ENCODE measurements around the gene STAT6. TPM values are rescaled to one million over a fixed set of nuclear protein-coding genes. Genes with fewer than 3 reads are reported as not detected.

The STAT6 gene
- polyA plus RNA-seq, 2 of the 4 experiments (the other 2 are of a cell fraction) = 58.8 to 59.0 TPM

GRCh38 chr12:57158186-57158585, 47.0 kb upstream of the STAT6 start (continued):
- no peak for TF ChIP-seq KDM1A (IDR thresholded peaks at IDR 0.05; ENCODE audit: low read depth)
- no peak for TF ChIP-seq RFX5 (IDR thresholded peaks at IDR 0.05)
- TF ChIP-seq E2F6 (IDR thresholded peaks at IDR 0.05; ENCODE audit: borderline replicate concordance, low read depth) = no peak
- TF ChIP-seq CBX8 (IDR thresholded peaks at IDR 0.05) = no peak
- TF ChIP-seq ATOH8 (CRISPR knock-in tag; IDR thresholded peaks at IDR 0.05; ENCODE audit: low read depth) = no peak
- TF ChIP-seq GATA3 (IDR thresholded peaks at IDR 0.05; ENCODE audit: borderline replicate concordance) = no peak

- FAIRE-seq = no peak
- POLR2A ChIA-PET = no interaction called here
- H3K27ac ChIP-seq = no peak overlapping the region
Measured at GRCh38 chr12:57157588-57158173, 46.5 kb upstream of the STAT6 start.

GRCh38 chr12:57156701-57157403, 45.7 kb upstream of the STAT6 start:
- TF ChIP-seq CBX8 (IDR thresholded peaks at IDR 0.05) = no peak
- TF ChIP-seq NR3C1 (IDR thresholded peaks at IDR 0.05) = no peak
- no peak for TF ChIP-seq USF2 (IDR thresholded peaks at IDR 0.05)
- TF ChIP-seq RNF2 (IDR thresholded peaks at IDR 0.05; ENCODE audit: borderline replicate concordance, low read depth) = no peak
- no peak for TF ChIP-seq BCL3 (IDR thresholded peaks at IDR 0.05)
- no peak for TF ChIP-seq FOXS1 (CRISPR knock-in tag; IDR thresholded peaks at IDR 0.05)
- no peak for TF ChIP-seq FOSL2 (IDR thresholded peaks at IDR 0.05)
- no peak for TF ChIP-seq FOSL2 (CRISPR knock-in tag; IDR thresholded peaks at IDR 0.05)
- no peak for TF ChIP-seq GATA3 (IDR thresholded peaks at IDR 0.05; ENCODE audit: borderline replicate concordance)
- no peak for TF ChIP-seq EHF (CRISPR knock-in tag; IDR thresholded peaks at IDR 0.05)
- Histone ChIP-seq H3K27ac (no peak overlapping the region), H3K4me3 (no peak overlapping the region), H3K9me3 (no peaks in the 10 kb centered on the region), H3K4me2 (no peak overlapping the region), H3K4me1 (no peaks in the 10 kb centered on the region)
- WGBS (ENCODE audit: missing lambda C conversion rate) = 88% methylated on average over 13 of the region's 16 CpGs
- CTCF ChIA-PET = interaction anchor here (1.0 to 16.2 kb wide), 8 partner anchors 8 to 45 kb away, joined by 3 to 180 read pairs (median 4); no protein-coding TSS in a partner anchor
- POLR2A ChIA-PET = no interaction called here
- no peak for DNase-seq (ENCODE audit: low read depth in 1 of 2, low spot score in 1 of 2)
- FAIRE-seq = no peak
- ATAC-seq = no peak

More at GRCh38 chr12:57157588-57158173, 46.5 kb upstream of the STAT6 start:
- Histone ChIP-seq H3K4me2 (no peak overlapping the region), H3K4me3 (no peak overlapping the region), H3K4me1 (no peaks in the 10 kb centered on the region), H3K9me3 (no peaks in the 10 kb centered on the region)
- 96% methylated on average over 5 of the region's 5 CpGs for WGBS (ENCODE audit: missing lambda C conversion rate)
- DNase-seq (ENCODE audit: low read depth in 1 of 2, low spot score in 1 of 2) (no peak), ATAC-seq (no peak)
- CTCF ChIA-PET = interaction anchor here (1.4 to 16.2 kb wide), 6 partner anchors 8 to 46 kb away, joined by 3 to 180 read pairs (median 18); no protein-coding TSS in a partner anchor
- TF ChIP-seq ZC3H11A (IDR thresholded peaks at IDR 0.05) (no peak), PHF8 (IDR thresholded peaks at IDR 0.05; ENCODE audit: borderline replicate concordance, low read depth) (no peak), CBX8 (IDR thresholded peaks at IDR 0.05) (no peak), POLR2AphosphoS2 (conservative IDR thresholded peaks at IDR 0.05; ENCODE audit: low read length) (no peak), EP300 (IDR thresholded peaks at IDR 0.05) (no peak), RARB (CRISPR knock-in tag; IDR thresholded peaks at IDR 0.05) (no peak), REST (IDR thresholded peaks at IDR 0.05) (no peak), HOXA7 (CRISPR knock-in tag; IDR thresholded peaks at IDR 0.05) (no peak)

Measured in A549 (cell line).